ENCODE results near the gene IRF7. TPM values are rescaled to one million over a fixed set of nuclear protein-coding genes. Genes with fewer than 3 reads are reported as not detected.
A peak's percentile ranks its signal among the peaks of the same experiment; 100 is the strongest.

Gene IRF7
- total and polyA plus RNA-seq, 9 of the 15 experiments (the other 6 are each of a cell fraction or from before 2014, with no cell fraction given), result 0.27 to 7.6 (median 1.8) TPM

GRCh38 chr11:615504-616319 is at the start of gene IRF7 (continued):
- TF ChIP-seq ZNF318 (IDR thresholded peaks at IDR 0.05; ENCODE audit: borderline replicate concordance in 1 of 2, low read depth in 1 of 2), result no peak
- no peak for TF ChIP-seq ZKSCAN8 (CRISPR knock-in tag; IDR thresholded peaks at IDR 0.05)
- TF ChIP-seq ATF2 (CRISPR knock-in tag; IDR thresholded peaks at IDR 0.05), result no peak
- TF ChIP-seq NONO (IDR thresholded peaks at IDR 0.05; ENCODE audit: low read depth in 2 of 2, low read length in 1 of 2), result 0 out of 4 replicates have a peak, but pooled peaks of 1 of the 2 experiments have one; percentile 5
- peak; percentile 53 to 69 for TF ChIP-seq MNT (conservative IDR thresholded peaks at IDR 0.05)
- no peak for TF ChIP-seq NFIX (CRISPR knock-in tag; IDR thresholded peaks at IDR 0.05; ENCODE audit: low read depth)
- TF ChIP-seq ZNF282 (CRISPR knock-in tag; IDR thresholded peaks at IDR 0.05), result no peak
- TF ChIP-seq PRDM10 (IDR thresholded peaks at IDR 0.05; ENCODE audit: partially characterized antibody), result peak; percentile 90
- peak; percentile 66; the same call in 1 of the 2 replicates for TF ChIP-seq L3MBTL2 (IDR thresholded peaks at IDR 0.05)
- no peak for TF ChIP-seq SREBF1 (IDR thresholded peaks at IDR 0.05; ENCODE audit: borderline replicate concordance, low read depth, low read length)
